HEK293 (cell line): Measurements from ENCODE around the gene PRKCZ.
"Not testable (repeated sequence)": the region's sequence is repeated elsewhere in the genome, so short reads cannot be mapped to it uniquely, and the experiment has no call there.

Experiments
- CTCF ChIA-PET: fragments of 350-600 bp; formaldehyde crosslinking; extraction: SDS; loops from one replicate; lab custom pipeline; 2021; ENCODE audit warnings: antibody characterized with exemption; lab: Yijun Ruan, JAX
- POLR2A ChIA-PET: fragments of 300-600 bp; formaldehyde crosslinking; extraction: SDS; loops from one replicate; lab custom pipeline; 2020; ENCODE audit warnings: antibody characterized with exemption, inconsistent platforms; lab: Yijun Ruan, JAX
- H3K27ac ChIP-seq: fragments of 200-500 bp; sonication (Bioruptor generic); 2 replicates; pipeline ENCODE4 v1.5.1; 2014; ENCODE audit warnings: low read depth, low read length, control low read depth, inconsistent platforms; ENCODE audit errors: extremely low read depth
- H3K36me3 ChIP-seq, 2 experiments: fragments of 200-500 bp in 1 of 2; sonication (Bioruptor generic) in 1 of 2; 1 replicate in 1 of 2; 2 replicates in 1 of 2; pipeline ENCODE4 v1.5.1; 2014 to 2017; ENCODE audit warnings: inconsistent platforms in 2 of 2, low read length in 2 of 2; ENCODE audit not compliant: control insufficient read depth in 2 of 2, insufficient read depth in 1 of 2
- H3K4me1 ChIP-seq: fragments of 200-500 bp; sonication (Bioruptor generic); 2 replicates; pipeline ENCODE4 v1.5.1; 2014; ENCODE audit warnings: mild to moderate bottlenecking, low read length, inconsistent platforms; ENCODE audit not compliant: control insufficient read depth, insufficient read depth
- H3K4me3 ChIP-seq: 2 replicates; pipeline ENCODE4 v1.5.1; 2011; ENCODE audit warnings: low read depth, mild to moderate bottlenecking, control low read depth, low read length, moderate library complexity
- H3K9me3 ChIP-seq: fragments of 200-500 bp; sonication (Bioruptor generic); 2 replicates; pipeline ENCODE4 v1.5.1; 2014; ENCODE audit warnings: low read depth, low read length, inconsistent platforms; ENCODE audit not compliant: control insufficient read depth, insufficient read depth
- BCL11A ChIP-seq: fragments of 450-650 bp; formaldehyde crosslinking; IDR thresholded peaks from 2 replicates; pipeline ENCODE4 v1.5.1; 2016; ENCODE audit warnings: low read depth, missing biosample characterization, missing genetic modification characterization
- BCL11B ChIP-seq: fragments of 450-650 bp; formaldehyde crosslinking; IDR thresholded peaks from 2 replicates; pipeline ENCODE4 v1.5.1; 2016; ENCODE audit warnings: low read depth, missing biosample characterization, missing genetic modification characterization
- EGR2 ChIP-seq: fragments of 450-650 bp; formaldehyde crosslinking; IDR thresholded peaks from 2 replicates; pipeline ENCODE4 v1.5.1; 2016; ENCODE audit warnings: low read depth, missing biosample characterization, missing genetic modification characterization
- HIC1 ChIP-seq: fragments of 450-650 bp; formaldehyde crosslinking; IDR thresholded peaks from 2 replicates; pipeline ENCODE4 v1.5.1; 2016; ENCODE audit warnings: missing biosample characterization, missing genetic modification characterization
- PRDM10 ChIP-seq: fragments of 450-650 bp; formaldehyde crosslinking; IDR thresholded peaks from 2 replicates; pipeline ENCODE4 v1.5.1; 2016; ENCODE audit warnings: missing biosample characterization, missing genetic modification characterization
- SP3 ChIP-seq: fragments of 450-650 bp; formaldehyde crosslinking; IDR thresholded peaks from 2 replicates; pipeline ENCODE4 v1.5.1; 2016; ENCODE audit warnings: missing biosample characterization, missing genetic modification characterization
- ZBTB17 ChIP-seq: fragments of 450-650 bp; formaldehyde crosslinking; IDR thresholded peaks from 2 replicates; pipeline ENCODE4 v1.5.1; 2016; ENCODE audit warnings: missing biosample characterization, missing genetic modification characterization
- ZBTB8A ChIP-seq: fragments of 450-650 bp; formaldehyde crosslinking; IDR thresholded peaks from 2 replicates; pipeline ENCODE4 v1.5.1; 2016; ENCODE audit warnings: missing biosample characterization, missing genetic modification characterization
- ZFHX2 ChIP-seq: fragments of 450-650 bp; formaldehyde crosslinking; conservative IDR thresholded peaks from 2 replicates; pipeline ENCODE4 v1.5.1; 2016; ENCODE audit warnings: missing biosample characterization, missing genetic modification characterization
- ZNF175 ChIP-seq: fragments of 450-650 bp; formaldehyde crosslinking; IDR thresholded peaks from 2 replicates; pipeline ENCODE4 v1.5.1; 2016; ENCODE audit warnings: missing biosample characterization, missing genetic modification characterization
- ZNF24 ChIP-seq: fragments of 450-650 bp; formaldehyde crosslinking; IDR thresholded peaks from 2 replicates; pipeline ENCODE4 v1.5.1; 2016; ENCODE audit warnings: missing biosample characterization, missing genetic modification characterization
- ZNF302 ChIP-seq: fragments of 450-650 bp; formaldehyde crosslinking; IDR thresholded peaks from 2 replicates; pipeline ENCODE4 v1.5.1; 2016; ENCODE audit warnings: missing biosample characterization, missing genetic modification characterization, low read depth
- ZNF350 ChIP-seq: fragments of 450-650 bp; formaldehyde crosslinking; IDR thresholded peaks from 2 replicates; pipeline ENCODE4 v1.5.0; 2017; ENCODE audit warnings: missing biosample characterization, mild to moderate bottlenecking, missing genetic modification characterization
- ZNF366 ChIP-seq: fragments of 450-650 bp; formaldehyde crosslinking; conservative IDR thresholded peaks from 2 replicates; pipeline ENCODE4 v1.5.1; 2016; ENCODE audit warnings: missing biosample characterization, missing genetic modification characterization
- ZNF416 ChIP-seq: fragments of 450-650 bp; formaldehyde crosslinking; IDR thresholded peaks from 2 replicates; pipeline ENCODE4 v1.5.1; 2016; ENCODE audit warnings: missing biosample characterization, missing genetic modification characterization
- ZNF560 ChIP-seq: fragments of 450-650 bp; formaldehyde crosslinking; IDR thresholded peaks from 2 replicates; pipeline ENCODE4 v1.5.1; 2017; ENCODE audit warnings: missing biosample characterization, missing genetic modification characterization, borderline replicate concordance
- ZNF596 ChIP-seq: fragments of 450-650 bp; IDR thresholded peaks from 2 replicates; pipeline ENCODE4 v1.5.0; 2018; ENCODE audit warnings: missing biosample characterization, mild to moderate bottlenecking, missing genetic modification characterization, moderate library complexity
- ZNF623 ChIP-seq: fragments of 450-650 bp; formaldehyde crosslinking; IDR thresholded peaks from 2 replicates; pipeline ENCODE4 v1.5.1; 2016; ENCODE audit warnings: missing biosample characterization, missing genetic modification characterization
- ZNF660 ChIP-seq: fragments of 450-650 bp; IDR thresholded peaks from 2 replicates; pipeline ENCODE4 v1.5.1; 2018; ENCODE audit warnings: missing biosample characterization, mild to moderate bottlenecking, missing genetic modification characterization
- ZNF747 ChIP-seq: fragments of 450-650 bp; formaldehyde crosslinking; IDR thresholded peaks from 2 replicates; pipeline ENCODE4 v1.5.1; 2016; ENCODE audit warnings: missing biosample characterization, missing genetic modification characterization

Gene PRKCZ

GRCh38 chr1:2145946-2146835 is 96.0 kb downstream of the PRKCZ start:
- H3K36me3 ChIP-seq = peaks cover 4 to 73% of the 10 kb centered on the region in 2 experiments; a peak in 2 of 3 replicates
- TF ChIP-seq ZNF747 (tag by site-specific recombination) (no peak), PRDM10 (tag by site-specific recombination) (0 out of 2 replicates have a peak, but pooled peaks have one; percentile 25)
- TF ChIP-seq, all 188 proteins: peak for 1
- POLR2A ChIA-PET = no interaction called here
- Histone ChIP-seq H3K27ac (no peak overlapping the region), H3K4me1 (no peaks in the 10 kb centered on the region), H3K4me3 (no peak overlapping the region), H3K9me3 (no peaks in the 10 kb centered on the region)
- CTCF ChIA-PET = interaction anchor here (0.9 to 1.1 kb wide), 2 partner anchors 28 to 102 kb away, joined by 4 read pairs; no protein-coding TSS in a partner anchor

GRCh38 chr1:2146836-2147517 is 96.8 kb downstream of the PRKCZ start:
- H3K4me3 ChIP-seq = no peak overlapping the region
- H3K4me1 ChIP-seq = no peaks in the 10 kb centered on the region
- CTCF ChIA-PET = interaction anchor here (1.1 kb wide), 1 partner anchor 27 kb away, joined by 4 read pairs; no protein-coding TSS in a partner anchor
- POLR2A ChIA-PET = no interaction called here
- no peak overlapping the region for H3K27ac ChIP-seq
- H3K9me3 ChIP-seq = no peaks in the 10 kb centered on the region
- H3K36me3 ChIP-seq = peaks cover 4 to 80% of the 10 kb centered on the region in 2 experiments; a peak in 2 of 3 replicates
- no peak for TF ChIP-seq ZNF560
- peak; percentile 18; the same call in 1 of the 2 replicates for TF ChIP-seq ZBTB17 (tag by site-specific recombination)
- peak; percentile 40; the same call in 1 of the 2 replicates for TF ChIP-seq ZFHX2 (tag by site-specific recombination)
- TF ChIP-seq ZNF366 (tag by site-specific recombination) = peak; percentile 70
- peak; percentile 76 for TF ChIP-seq EGR2 (tag by site-specific recombination)
- TF ChIP-seq ZNF596 (tag by site-specific recombination) = no peak
- TF ChIP-seq BCL11B (tag by site-specific recombination) = peak; percentile 93
- TF ChIP-seq SP3 (tag by site-specific recombination) = no peak

- POLR2A ChIA-PET, H3K4me3 ChIP-seq, CTCF ChIA-PET, H3K9me3 ChIP-seq, H3K4me1 ChIP-seq, H3K27ac ChIP-seq: not testable (repeated sequence)
- TF ChIP-seq BCL11A (tag by site-specific recombination) = peak; percentile 73; the same call in 1 of the 2 replicates
- TF ChIP-seq BCL11B (tag by site-specific recombination) = peak; percentile 98
- H3K36me3 ChIP-seq = peaks cover 4 to 79% of the 10 kb centered on the region in 2 experiments; a peak in 2 of 3 replicates
These were observed 97.7 kb downstream of the PRKCZ start for GRCh38 chr1:2147869-2148268.

GRCh38 chr1:2148691-2149090 is 98.5 kb downstream of the PRKCZ start:
- H3K36me3 ChIP-seq = peaks cover 4 to 85% of the 10 kb centered on the region in 2 experiments; a peak in 2 of 3 replicates
- CTCF ChIA-PET = interaction anchor here (1.4 to 4.8 kb wide), 2 partner anchors 9 to 26 kb away, joined by 3 to 33 read pairs; no protein-coding TSS in a partner anchor
- H3K4me3 ChIP-seq = no peak overlapping the region
- no peaks in the 10 kb centered on the region for H3K4me1 ChIP-seq
- H3K9me3 ChIP-seq = no peaks in the 10 kb centered on the region
- POLR2A ChIA-PET = no interaction called here
- no peak overlapping the region for H3K27ac ChIP-seq
- TF ChIP-seq ZNF302 (tag by site-specific recombination) = no peak
- TF ChIP-seq ZNF175 = no peak
- TF ChIP-seq ZNF416 (tag by site-specific recombination) = no peak
- no peak for TF ChIP-seq ZNF24 (tag by site-specific recombination)
- TF ChIP-seq HIC1 (tag by site-specific recombination) = no peak
- no peak for TF ChIP-seq ZNF660 (tag by site-specific recombination)
- TF ChIP-seq ZBTB8A (tag by site-specific recombination) = no peak
- no peak for TF ChIP-seq ZNF623 (tag by site-specific recombination)
- no peak for TF ChIP-seq SP3 (tag by site-specific recombination)
- no peak for TF ChIP-seq ZNF350 (tag by site-specific recombination)
